ENCODE results near the gene ERF. TPM values are rescaled to one million over a fixed set of nuclear protein-coding genes. Genes with fewer than 3 reads are reported as not detected.

ERF gene
- total and polyA plus RNA-seq, 4 donors: 8.7 to 21.0 (median 13.8) TPM

GRCh38 chr19:42293948-42294347 is 39.0 kb upstream of the ERF start:
- Histone ChIP-seq H3K27ac (ENCODE audit: low read depth in 1 of 2, low read length in 2 of 2) (no peak overlapping the region), H3K27me3 (ENCODE audit: control insufficient read depth in 4 of 4, insufficient read depth in 4 of 4, low read length in 3 of 4) (no peaks in the 10 kb centered on the region), H3K4me1 (ENCODE audit: control insufficient read depth in 4 of 4, insufficient read depth in 4 of 4, low read length in 3 of 4) (peaks cover 0 to 8% (median 2%) of the 10 kb centered on the region in 4 donors), H3K4me3 (ENCODE audit: low read depth in 1 of 3, low read length in 3 of 3) (no peak overlapping the region), H3K36me3 (ENCODE audit: control insufficient read depth in 4 of 4, insufficient read depth in 3 of 4, low read depth in 1 of 4, low read length in 3 of 4) (peaks cover 15 to 59% (median 32%) of the 10 kb centered on the region in 4 donors), H3K9me3 (ENCODE audit: control insufficient read depth in 4 of 4, low read length in 3 of 4) (no peaks in the 10 kb centered on the region), H3K9ac (ENCODE audit: low read depth in 1 of 2, low read length in 2 of 2) (no peak overlapping the region)
- WGBS: 95% methylated on average over 15 of the region's 15 CpGs
- TF ChIP-seq FOXA1 (IDR thresholded peaks at IDR 0.05) (no peak), EGR1 (IDR thresholded peaks at IDR 0.05; ENCODE audit: low read depth in 2 of 2) (no peak), JUND (IDR thresholded peaks at IDR 0.05) (no peak), RXRA (IDR thresholded peaks at IDR 0.05) (no peak), FOXA2 (IDR thresholded peaks at IDR 0.05) (no peak), NR2F2 (IDR thresholded peaks at IDR 0.05) (no peak), RAD21 (IDR thresholded peaks at IDR 0.05) (no peak), TAF1 (conservative IDR thresholded peaks at IDR 0.05) (no peak), ATF3 (IDR thresholded peaks at IDR 0.05) (no peak), REST (IDR thresholded peaks at IDR 0.05) (no peak), GABPA (IDR thresholded peaks at IDR 0.05 in 1 of 2, conservative IDR thresholded peaks at IDR 0.05 in 1 of 2) (no peak), MAX (IDR thresholded peaks at IDR 0.05) (no peak), HNF4G (IDR thresholded peaks at IDR 0.05) (no peak), HNF4A (conservative IDR thresholded peaks at IDR 0.05) (no peak), YY1 (IDR thresholded peaks at IDR 0.05) (no peak), SP1 (IDR thresholded peaks at IDR 0.05) (no peak)
- TF ChIP-seq, protein P1, sequence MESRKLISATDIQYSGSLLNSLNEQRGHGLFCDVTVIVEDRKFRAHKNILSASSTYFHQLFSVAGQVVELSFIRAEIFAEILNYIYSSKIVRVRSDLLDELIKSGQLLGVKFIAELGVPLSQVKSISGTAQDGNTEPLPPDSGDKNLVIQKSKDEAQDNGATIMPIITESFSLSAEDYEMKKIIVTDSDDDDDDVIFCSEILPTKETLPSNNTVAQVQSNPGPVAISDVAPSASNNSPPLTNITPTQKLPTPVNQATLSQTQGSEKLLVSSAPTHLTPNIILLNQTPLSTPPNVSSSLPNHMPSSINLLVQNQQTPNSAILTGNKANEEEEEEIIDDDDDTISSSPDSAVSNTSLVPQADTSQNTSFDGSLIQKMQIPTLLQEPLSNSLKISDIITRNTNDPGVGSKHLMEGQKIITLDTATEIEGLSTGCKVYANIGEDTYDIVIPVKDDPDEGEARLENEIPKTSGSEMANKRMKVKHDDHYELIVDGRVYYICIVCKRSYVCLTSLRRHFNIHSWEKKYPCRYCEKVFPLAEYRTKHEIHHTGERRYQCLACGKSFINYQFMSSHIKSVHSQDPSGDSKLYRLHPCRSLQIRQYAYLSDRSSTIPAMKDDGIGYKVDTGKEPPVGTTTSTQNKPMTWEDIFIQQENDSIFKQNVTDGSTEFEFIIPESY (IDR thresholded peaks at IDR 0.05): no peak
- TF ChIP-seq, protein P2, sequence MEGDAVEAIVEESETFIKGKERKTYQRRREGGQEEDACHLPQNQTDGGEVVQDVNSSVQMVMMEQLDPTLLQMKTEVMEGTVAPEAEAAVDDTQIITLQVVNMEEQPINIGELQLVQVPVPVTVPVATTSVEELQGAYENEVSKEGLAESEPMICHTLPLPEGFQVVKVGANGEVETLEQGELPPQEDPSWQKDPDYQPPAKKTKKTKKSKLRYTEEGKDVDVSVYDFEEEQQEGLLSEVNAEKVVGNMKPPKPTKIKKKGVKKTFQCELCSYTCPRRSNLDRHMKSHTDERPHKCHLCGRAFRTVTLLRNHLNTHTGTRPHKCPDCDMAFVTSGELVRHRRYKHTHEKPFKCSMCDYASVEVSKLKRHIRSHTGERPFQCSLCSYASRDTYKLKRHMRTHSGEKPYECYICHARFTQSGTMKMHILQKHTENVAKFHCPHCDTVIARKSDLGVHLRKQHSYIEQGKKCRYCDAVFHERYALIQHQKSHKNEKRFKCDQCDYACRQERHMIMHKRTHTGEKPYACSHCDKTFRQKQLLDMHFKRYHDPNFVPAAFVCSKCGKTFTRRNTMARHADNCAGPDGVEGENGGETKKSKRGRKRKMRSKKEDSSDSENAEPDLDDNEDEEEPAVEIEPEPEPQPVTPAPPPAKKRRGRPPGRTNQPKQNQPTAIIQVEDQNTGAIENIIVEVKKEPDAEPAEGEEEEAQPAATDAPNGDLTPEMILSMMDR (IDR thresholded peaks at IDR 0.05; ENCODE audit: low read depth, low read length, missing input control): no peak
- no peak for DNase-seq (ENCODE audit: low spot score)

Measured in liver (tissue), 9 donors.